ENCODE data around the gene CCNY. TPM values are rescaled to one million over a fixed set of nuclear protein-coding genes. Genes with fewer than 3 reads are reported as not detected.

The CCNY gene
- total RNA-seq, 3 donors from 2014 or later, result 28.7 to 41.0 (median 36.1) TPM

DNA sequence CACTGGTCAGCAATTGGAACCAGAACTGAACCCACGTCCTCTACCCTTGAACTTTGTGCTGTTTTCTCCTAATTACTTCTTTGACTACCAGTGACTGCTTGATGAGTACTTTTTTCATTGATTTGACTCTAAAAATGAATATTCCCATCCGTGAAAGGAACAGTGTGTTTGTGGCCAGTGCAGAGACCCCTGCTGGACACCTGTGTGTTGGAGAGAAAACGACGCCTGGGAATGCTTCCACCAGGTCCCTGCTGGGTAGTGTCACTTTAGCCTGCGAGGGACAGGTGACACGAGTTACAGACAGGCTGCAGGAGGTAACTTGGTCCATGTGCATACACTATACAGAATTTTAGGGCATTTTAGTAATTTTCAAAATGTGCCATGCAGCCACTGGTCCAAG is 262.1 kb downstream of the CCNY start:
- H3K4me1 ChIP-seq, result no peaks in the 10 kb centered on the region
- intact Hi-C loops (cut with DNase I; ENCODE audit: low total_unique reads), result no loop called here
- H3K4me3 ChIP-seq, result no peak overlapping the region
- H3K36me3 ChIP-seq, result no peaks in the 10 kb centered on the region
- H3K27ac ChIP-seq, result no peak overlapping the region
- no peaks in the 10 kb centered on the region for H3K27me3 ChIP-seq
- no peaks in the 10 kb centered on the region for H3K9me3 ChIP-seq
- no peak for DNase-seq (ENCODE audit: low spot score in 2 of 2)
- TF ChIP-seq, protein P1, sequence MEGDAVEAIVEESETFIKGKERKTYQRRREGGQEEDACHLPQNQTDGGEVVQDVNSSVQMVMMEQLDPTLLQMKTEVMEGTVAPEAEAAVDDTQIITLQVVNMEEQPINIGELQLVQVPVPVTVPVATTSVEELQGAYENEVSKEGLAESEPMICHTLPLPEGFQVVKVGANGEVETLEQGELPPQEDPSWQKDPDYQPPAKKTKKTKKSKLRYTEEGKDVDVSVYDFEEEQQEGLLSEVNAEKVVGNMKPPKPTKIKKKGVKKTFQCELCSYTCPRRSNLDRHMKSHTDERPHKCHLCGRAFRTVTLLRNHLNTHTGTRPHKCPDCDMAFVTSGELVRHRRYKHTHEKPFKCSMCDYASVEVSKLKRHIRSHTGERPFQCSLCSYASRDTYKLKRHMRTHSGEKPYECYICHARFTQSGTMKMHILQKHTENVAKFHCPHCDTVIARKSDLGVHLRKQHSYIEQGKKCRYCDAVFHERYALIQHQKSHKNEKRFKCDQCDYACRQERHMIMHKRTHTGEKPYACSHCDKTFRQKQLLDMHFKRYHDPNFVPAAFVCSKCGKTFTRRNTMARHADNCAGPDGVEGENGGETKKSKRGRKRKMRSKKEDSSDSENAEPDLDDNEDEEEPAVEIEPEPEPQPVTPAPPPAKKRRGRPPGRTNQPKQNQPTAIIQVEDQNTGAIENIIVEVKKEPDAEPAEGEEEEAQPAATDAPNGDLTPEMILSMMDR (IDR thresholded peaks at IDR 0.05), result no peak
- TF ChIP-seq POLR2A (IDR thresholded peaks at IDR 0.05) (no peak), POLR2AphosphoS5 (IDR thresholded peaks at IDR 0.05) (no peak)

DNA sequence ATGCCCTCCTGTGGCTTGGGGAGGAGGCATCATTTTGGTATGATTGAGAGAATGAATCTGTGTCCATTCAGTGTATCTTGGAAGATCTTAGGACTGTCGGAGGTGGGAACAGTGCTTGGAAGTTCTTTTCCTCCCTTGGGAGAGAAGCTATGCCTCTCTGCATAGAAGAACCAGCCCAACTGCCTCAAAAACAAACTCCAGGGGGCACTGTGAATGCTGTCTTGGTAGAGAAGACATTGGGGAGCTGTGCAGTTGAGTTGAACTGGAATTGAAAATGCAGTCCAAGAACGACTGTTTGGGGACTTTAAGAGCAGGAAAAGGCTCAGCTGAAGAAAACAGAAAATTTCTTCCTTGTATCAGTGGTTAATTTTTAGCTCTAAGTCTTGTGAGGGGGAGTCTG is 263.9 kb downstream of the CCNY start:
- H3K4me1 ChIP-seq, result no peaks in the 10 kb centered on the region
- no peak for TF ChIP-seq POLR2AphosphoS5 (IDR thresholded peaks at IDR 0.05)
- TF ChIP-seq, protein P1 (IDR thresholded peaks at IDR 0.05), result no peak
- no peak for TF ChIP-seq POLR2A (IDR thresholded peaks at IDR 0.05)
- H3K27me3 ChIP-seq, result no peaks in the 10 kb centered on the region
- H3K4me3 ChIP-seq, result no peak overlapping the region
- no peak for DNase-seq (ENCODE audit: low spot score in 2 of 2)
- no peaks in the 10 kb centered on the region for H3K36me3 ChIP-seq
- H3K9me3 ChIP-seq, result no peaks in the 10 kb centered on the region
- intact Hi-C loops (cut with DNase I; ENCODE audit: low total_unique reads), result loop anchor here (10.0 kb wide), 1 partner anchor 735 kb away; no protein-coding TSS in a partner anchor
- no peak overlapping the region for H3K27ac ChIP-seq

DNA sequence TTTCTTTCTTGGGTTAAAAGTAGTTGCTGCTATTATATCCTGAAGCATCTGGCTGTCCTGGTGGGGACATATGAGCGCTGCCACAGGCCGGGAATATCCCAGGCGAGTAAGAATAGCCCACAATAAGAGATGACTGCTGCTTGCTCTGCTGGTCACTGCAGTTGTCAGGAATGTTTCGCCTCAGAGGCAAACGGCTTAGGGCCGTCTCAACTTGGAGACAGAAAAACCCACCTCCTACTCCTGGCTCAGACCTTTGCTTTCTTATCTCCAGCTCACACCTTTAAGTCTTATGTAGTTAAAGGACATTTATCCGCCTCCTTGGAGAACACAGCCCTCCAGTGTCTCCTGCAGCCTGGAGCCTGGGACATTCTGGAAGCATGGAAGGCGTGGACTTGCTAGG is 268.9 kb downstream of the CCNY start, which contains the start of gene GJD4:
TSS of gene GJD4 (plus strand) at position 151 of the 400 bp plus-strand sequence. CDS start at position 378, 227 bp downstream.
- Histone ChIP-seq H3K9me3 (no peaks in the 10 kb centered on the region), H3K4me3 (no peak within 1 kb of the TSS), H3K36me3 (no peaks in the 10 kb centered on the region), H3K27ac (no peak within 1 kb of the TSS), H3K4me1 (no peaks in the 10 kb centered on the region), H3K27me3 (peaks cover 0 to 12% of the 10 kb centered on the region in 2 donors)
- TF ChIP-seq POLR2AphosphoS5 (IDR thresholded peaks at IDR 0.05) (no peak), POLR2A (IDR thresholded peaks at IDR 0.05) (no peak)
- TF ChIP-seq, protein P1 (IDR thresholded peaks at IDR 0.05), result no peak
- DNase-seq (ENCODE audit: low spot score in 2 of 2), result no peak
- intact Hi-C loops (cut with DNase I; ENCODE audit: low total_unique reads), result loop anchor here (10.0 kb wide), 1 partner anchor 740 kb away; no protein-coding TSS in a partner anchor

DNA sequence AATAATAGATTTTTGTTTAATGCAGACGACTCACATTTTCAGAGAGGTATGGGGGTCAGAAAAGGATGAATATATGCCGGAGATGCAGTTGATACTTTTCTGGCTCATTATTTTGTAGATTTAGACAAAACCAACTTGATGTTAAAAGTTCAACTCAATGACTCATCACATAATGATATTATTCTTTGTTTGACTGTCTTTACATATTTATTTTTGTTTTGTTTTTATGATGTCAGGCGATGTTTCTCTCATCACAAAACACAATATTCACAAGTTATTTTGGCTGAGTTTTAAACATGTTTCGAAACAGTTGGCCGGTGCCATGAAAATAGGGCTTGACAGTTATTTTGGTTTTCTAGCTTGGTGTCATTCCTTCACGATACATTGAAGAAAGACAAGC is 270.1 kb downstream of the CCNY start:
- Histone ChIP-seq H3K36me3 (no peaks in the 10 kb centered on the region), H3K27ac (no peak overlapping the region), H3K9me3 (no peaks in the 10 kb centered on the region), H3K27me3 (peaks cover 0 to 12% of the 10 kb centered on the region in 2 donors), H3K4me1 (no peaks in the 10 kb centered on the region), H3K4me3 (no peak overlapping the region)
- TF ChIP-seq POLR2AphosphoS5 (IDR thresholded peaks at IDR 0.05) (no peak), POLR2A (IDR thresholded peaks at IDR 0.05) (no peak)
- TF ChIP-seq, protein P1 (IDR thresholded peaks at IDR 0.05), result no peak
- DNase-seq (ENCODE audit: low spot score in 2 of 2), result no peak
- intact Hi-C loops (cut with DNase I; ENCODE audit: low total_unique reads), result loop anchor here (10.0 kb wide), 1 partner anchor 742 kb away; no protein-coding TSS in a partner anchor

DNA sequence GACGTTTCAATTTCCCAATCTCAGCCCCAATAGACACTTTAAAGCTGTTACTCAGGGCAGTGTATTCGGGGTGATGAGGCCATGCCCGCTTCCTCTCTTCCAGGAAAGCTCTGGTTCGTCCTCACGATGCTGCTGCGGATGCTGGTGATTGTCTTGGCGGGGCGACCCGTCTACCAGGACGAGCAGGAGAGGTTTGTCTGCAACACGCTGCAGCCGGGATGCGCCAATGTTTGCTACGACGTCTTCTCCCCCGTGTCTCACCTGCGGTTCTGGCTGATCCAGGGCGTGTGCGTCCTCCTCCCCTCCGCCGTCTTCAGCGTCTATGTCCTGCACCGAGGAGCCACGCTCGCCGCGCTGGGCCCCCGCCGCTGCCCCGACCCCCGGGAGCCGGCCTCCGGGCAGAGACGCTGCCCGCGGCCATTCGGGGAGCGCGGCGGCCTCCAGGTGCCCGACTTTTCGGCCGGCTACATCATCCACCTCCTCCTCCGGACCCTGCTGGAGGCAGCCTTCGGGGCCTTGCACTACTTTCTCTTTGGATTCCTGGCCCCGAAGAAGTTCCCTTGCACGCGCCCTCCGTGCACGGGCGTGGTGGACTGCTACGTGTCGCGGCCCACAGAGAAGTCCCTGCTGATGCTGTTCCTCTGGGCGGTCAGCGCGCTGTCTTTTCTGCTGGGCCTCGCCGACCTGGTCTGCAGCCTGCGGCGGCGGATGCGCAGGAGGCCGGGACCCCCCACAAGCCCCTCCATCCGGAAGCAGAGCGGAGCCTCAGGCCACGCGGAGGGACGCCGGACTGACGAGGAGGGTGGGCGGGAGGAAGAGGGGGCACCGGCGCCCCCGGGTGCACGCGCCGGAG is 271.4 kb downstream of the CCNY start:
- TF ChIP-seq POLR2A (IDR thresholded peaks at IDR 0.05) (no peak), POLR2AphosphoS5 (IDR thresholded peaks at IDR 0.05) (no peak)
- TF ChIP-seq, protein P1 (IDR thresholded peaks at IDR 0.05), result no peak
- intact Hi-C loops (cut with DNase I; ENCODE audit: low total_unique reads), result loop anchor here (10.0 kb wide), 1 partner anchor 743 kb away; no protein-coding TSS in a partner anchor
- H3K27ac ChIP-seq, result no peak overlapping the region
- H3K36me3 ChIP-seq, result no peaks in the 10 kb centered on the region
- H3K4me1 ChIP-seq, result no peaks in the 10 kb centered on the region
- no peaks in the 10 kb centered on the region for H3K9me3 ChIP-seq
- H3K4me3 ChIP-seq, result peak overlapping the region; percentile 39 to 72 (median 58)
- DNase-seq (ENCODE audit: low spot score in 2 of 2), result no peak
- peaks cover 0 to 12% of the 10 kb centered on the region in 2 donors for H3K27me3 ChIP-seq
